ENCODE data around the gene FAM8A1. TPM values are rescaled to one million over a fixed set of nuclear protein-coding genes. Genes with fewer than 3 reads are reported as not detected.

FAM8A1 gene
- total RNA-seq, 2 experiments from 2014 or later: 6.5 to 11.8 TPM

DNA sequence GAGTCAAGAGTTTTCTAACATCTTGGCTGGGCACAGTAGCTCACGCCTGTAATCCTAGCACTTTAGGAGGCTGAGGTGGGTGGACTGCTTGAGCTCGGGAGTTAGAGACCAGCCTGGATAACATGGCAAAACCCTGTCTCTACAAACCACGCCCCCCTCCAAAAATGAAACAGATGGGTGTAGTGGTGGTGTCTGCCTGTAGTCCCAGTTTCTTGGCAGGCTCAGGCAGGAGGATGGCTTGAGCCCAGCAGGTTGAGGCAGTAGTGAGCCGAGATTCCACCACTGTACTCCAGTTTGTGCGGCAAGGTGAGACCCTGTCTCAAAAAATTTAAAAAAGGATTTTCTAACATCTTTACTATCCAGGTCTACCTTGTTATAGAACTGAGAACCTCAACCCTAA lies 22.0 kb downstream of the FAM8A1 start:
- Histone ChIP-seq H3K27ac (ENCODE audit: low read depth, low read length, poor library complexity, severe bottlenecking) (no peak overlapping the region), H3K4me3 (ENCODE audit: low read depth, low read length, poor library complexity, severe bottlenecking) (no peak overlapping the region), H3K4me2 (ENCODE audit: low read length) (no peak overlapping the region), H3K36me3 (ENCODE audit: insufficient read depth, low read length) (peaks cover 97% of the 10 kb centered on the region), H3K9me3 (ENCODE audit: low read length) (no peaks in the 10 kb centered on the region), H4K20me1 (ENCODE audit: insufficient read depth, low read length) (peaks cover 8% of the 10 kb centered on the region; the same call in 1 of the 2 replicates), H2AFZ (ENCODE audit: low read length) (no peak overlapping the region), H3K9me2 (ENCODE audit: insufficient read depth, low read length) (no peaks in the 10 kb centered on the region), H3K4me1 (ENCODE audit: insufficient read depth, low read length, poor library complexity, severe bottlenecking) (peaks cover 22% of the 10 kb centered on the region), H3K79me2 (ENCODE audit: insufficient read depth, low read depth, low read length) (peaks cover 95% of the 10 kb centered on the region)
- ChIA-PET CTCF (ENCODE audit: unreplicated experiment) (no interaction called here), POLR2A (interaction anchor here (1.3 to 2.3 kb wide), 2 partner anchors 12 to 21 kb away, joined by 8 to 10 read pairs; partner anchors contain the start of gene FAM8A1)
- intact Hi-C loops (cut with micrococcal nuclease; ENCODE audit: unreplicated experiment): no loop called here
- no TSS peak for BruUV-seq (replicated peaks)
- no peak for TF ChIP-seq EZH2phosphoT487 (IDR thresholded peaks at IDR 0.05; ENCODE audit: borderline replicate concordance, low read depth, low read length)
- TF ChIP-seq, protein P1, sequence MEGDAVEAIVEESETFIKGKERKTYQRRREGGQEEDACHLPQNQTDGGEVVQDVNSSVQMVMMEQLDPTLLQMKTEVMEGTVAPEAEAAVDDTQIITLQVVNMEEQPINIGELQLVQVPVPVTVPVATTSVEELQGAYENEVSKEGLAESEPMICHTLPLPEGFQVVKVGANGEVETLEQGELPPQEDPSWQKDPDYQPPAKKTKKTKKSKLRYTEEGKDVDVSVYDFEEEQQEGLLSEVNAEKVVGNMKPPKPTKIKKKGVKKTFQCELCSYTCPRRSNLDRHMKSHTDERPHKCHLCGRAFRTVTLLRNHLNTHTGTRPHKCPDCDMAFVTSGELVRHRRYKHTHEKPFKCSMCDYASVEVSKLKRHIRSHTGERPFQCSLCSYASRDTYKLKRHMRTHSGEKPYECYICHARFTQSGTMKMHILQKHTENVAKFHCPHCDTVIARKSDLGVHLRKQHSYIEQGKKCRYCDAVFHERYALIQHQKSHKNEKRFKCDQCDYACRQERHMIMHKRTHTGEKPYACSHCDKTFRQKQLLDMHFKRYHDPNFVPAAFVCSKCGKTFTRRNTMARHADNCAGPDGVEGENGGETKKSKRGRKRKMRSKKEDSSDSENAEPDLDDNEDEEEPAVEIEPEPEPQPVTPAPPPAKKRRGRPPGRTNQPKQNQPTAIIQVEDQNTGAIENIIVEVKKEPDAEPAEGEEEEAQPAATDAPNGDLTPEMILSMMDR (conservative IDR thresholded peaks at IDR 0.05; ENCODE audit: low read length): no peak
- DNase-seq (ENCODE audit: low spot score): no peak

DNA sequence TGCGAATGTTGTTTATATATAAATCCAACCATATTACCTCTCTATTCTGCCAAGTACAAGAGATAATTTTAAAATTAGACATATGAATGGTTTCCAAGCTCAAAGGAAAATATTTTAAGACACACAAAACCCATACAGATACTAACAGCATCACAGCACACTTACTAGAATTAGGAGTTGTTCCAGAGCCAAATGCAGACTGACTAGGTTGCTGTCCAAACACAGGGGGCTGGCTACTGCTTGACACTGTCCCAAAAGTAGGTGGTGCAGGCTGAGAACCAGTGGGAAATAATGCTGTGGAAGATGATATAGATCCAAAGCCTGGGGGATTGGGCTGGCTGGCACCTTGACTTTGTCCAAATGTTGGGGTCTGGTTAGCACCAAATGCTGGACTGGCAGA lies 24.3 kb downstream of the FAM8A1 start:
- Histone ChIP-seq H4K20me1 (ENCODE audit: insufficient read depth, low read length) (peaks cover 19% of the 10 kb centered on the region), H3K9me3 (ENCODE audit: low read length) (no peaks in the 10 kb centered on the region), H3K36me3 (ENCODE audit: insufficient read depth, low read length) (peaks cover 99% of the 10 kb centered on the region), H3K4me3 (ENCODE audit: low read depth, low read length, poor library complexity, severe bottlenecking) (no peak overlapping the region), H3K4me1 (ENCODE audit: insufficient read depth, low read length, poor library complexity, severe bottlenecking) (peaks cover 31% of the 10 kb centered on the region), H2AFZ (ENCODE audit: low read length) (no peak overlapping the region), H3K79me2 (ENCODE audit: insufficient read depth, low read depth, low read length) (peaks cover 94% of the 10 kb centered on the region), H3K9me2 (ENCODE audit: insufficient read depth, low read length) (no peaks in the 10 kb centered on the region), H3K27ac (ENCODE audit: low read depth, low read length, poor library complexity, severe bottlenecking) (no peak overlapping the region), H3K4me2 (ENCODE audit: low read length) (no peak overlapping the region)
- POLR2A ChIA-PET: interaction anchor here (0.7 kb wide), 1 partner anchor 58 kb away, joined by 3 read pairs; no protein-coding TSS in a partner anchor
- DNase-seq (ENCODE audit: low spot score): no peak
- intact Hi-C loops (cut with micrococcal nuclease; ENCODE audit: unreplicated experiment): no loop called here
- BruUV-seq (replicated peaks): no TSS peak
- CTCF ChIA-PET (ENCODE audit: unreplicated experiment): no interaction called here
- TF ChIP-seq, protein P1 (conservative IDR thresholded peaks at IDR 0.05; ENCODE audit: low read length): no peak
- no peak for TF ChIP-seq EZH2phosphoT487 (IDR thresholded peaks at IDR 0.05; ENCODE audit: borderline replicate concordance, low read depth, low read length)

DNA sequence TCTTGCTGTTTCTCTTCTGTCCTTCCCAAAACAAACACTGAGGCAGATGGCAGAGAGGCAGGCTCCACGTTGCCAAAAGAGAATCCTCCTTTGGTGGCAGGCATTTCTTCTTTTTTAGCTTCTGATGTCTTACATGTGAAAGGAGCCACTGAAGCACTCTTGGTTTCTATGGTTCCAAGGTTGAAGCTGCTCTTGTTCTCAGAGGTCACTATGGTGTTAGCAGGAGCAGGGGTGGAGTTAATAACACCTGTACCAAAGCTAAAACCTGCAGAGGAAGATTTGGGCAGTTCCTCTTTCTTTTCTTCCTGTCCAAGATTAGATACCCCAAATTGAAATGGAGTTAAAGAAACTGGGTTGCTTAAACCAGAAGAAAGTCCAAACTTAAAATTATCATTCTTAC lies 28.8 kb downstream of the FAM8A1 start:
- intact Hi-C loops (cut with micrococcal nuclease; ENCODE audit: unreplicated experiment): no loop called here
- Histone ChIP-seq H3K9me3 (ENCODE audit: low read length) (no peaks in the 10 kb centered on the region), H2AFZ (ENCODE audit: low read length) (no peak overlapping the region), H3K79me2 (ENCODE audit: insufficient read depth, low read depth, low read length) (peaks cover 85% of the 10 kb centered on the region), H3K27ac (ENCODE audit: low read depth, low read length, poor library complexity, severe bottlenecking) (peak overlapping the region; percentile 20), H3K4me2 (ENCODE audit: low read length) (peak overlapping the region; percentile 10; the same call in 1 of the 2 replicates), H4K20me1 (ENCODE audit: insufficient read depth, low read length) (peaks cover 26% of the 10 kb centered on the region), H3K4me3 (ENCODE audit: low read depth, low read length, poor library complexity, severe bottlenecking) (no peak overlapping the region), H3K4me1 (ENCODE audit: insufficient read depth, low read length, poor library complexity, severe bottlenecking) (peaks cover 19% of the 10 kb centered on the region), H3K9me2 (ENCODE audit: insufficient read depth, low read length) (no peaks in the 10 kb centered on the region), H3K36me3 (ENCODE audit: insufficient read depth, low read length) (peaks cover 99% of the 10 kb centered on the region)
- CTCF ChIA-PET (ENCODE audit: unreplicated experiment): interaction anchor here (0.6 to 0.7 kb wide), 2 partner anchors 16 to 73 kb away, joined by 3 to 4 read pairs; no protein-coding TSS in a partner anchor
- POLR2A ChIA-PET: interaction anchor here (1.2 to 2.0 kb wide), 2 partner anchors 26 to 28 kb away, joined by 3 to 6 read pairs; no protein-coding TSS in a partner anchor
- DNase-seq (ENCODE audit: low spot score): peak; percentile 51
- BruUV-seq (replicated peaks): TSS peak; percentile 46
- TF ChIP-seq EZH2phosphoT487 (IDR thresholded peaks at IDR 0.05; ENCODE audit: borderline replicate concordance, low read depth, low read length): no peak
- TF ChIP-seq, protein P1 (conservative IDR thresholded peaks at IDR 0.05; ENCODE audit: low read length): no peak

All from OCI-LY7 (cell line).